Activated naive CD8-positive, alpha-beta T cell treated with anti-CD3 and anti-CD28 coated beads, Interleukin-2, amount 50 U/mL, for 16 hours (primary cell): ENCODE measurements around the gene CRABP2.

ENCODE experiments used
- DNase-seq: peaks from one replicate; pipeline ENCODE4 v3.0.0-alpha.2; 2020; ENCODE audit warnings: low read depth, low spot score

The CRABP2 gene

DNA sequence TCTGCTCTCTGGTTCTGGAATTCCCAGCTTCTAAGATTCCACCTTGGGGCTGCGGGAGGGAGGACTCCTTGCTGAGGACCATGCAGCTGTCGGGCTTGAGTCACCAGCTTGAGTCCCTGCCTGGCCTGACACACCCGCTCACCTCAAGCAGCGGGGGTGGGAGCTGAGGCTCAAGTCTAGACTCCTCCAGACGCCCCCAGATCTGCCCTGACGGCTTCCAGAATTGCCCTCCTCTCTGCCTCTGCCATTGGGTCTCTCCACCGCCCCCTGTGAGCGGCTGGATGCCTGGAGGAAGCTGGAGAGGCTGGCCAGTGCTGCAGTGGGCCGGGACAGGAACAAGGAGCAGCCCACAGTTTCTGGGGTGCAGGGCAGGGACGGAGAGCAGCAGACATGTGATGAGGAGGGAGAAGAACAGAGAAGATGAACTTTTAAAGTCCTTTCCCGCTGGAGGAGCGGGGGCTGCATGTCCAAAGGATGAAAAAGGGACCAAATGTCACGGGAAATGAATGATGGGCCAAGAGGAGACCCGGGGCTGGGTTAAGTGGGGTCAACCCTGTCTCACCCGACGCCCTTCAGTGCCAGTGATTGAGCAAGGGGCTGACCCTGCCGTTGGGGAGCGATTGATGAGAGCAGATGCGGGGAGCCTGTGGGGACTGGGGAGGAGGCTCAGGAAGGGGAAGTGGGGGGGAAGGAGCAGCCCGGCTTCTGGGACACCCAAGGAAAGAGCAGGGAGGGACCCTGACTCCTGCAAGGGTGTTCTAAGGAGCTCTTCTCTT, 13.5 kb downstream of the CRABP2 start:
- DNase-seq = no peak

DNA sequence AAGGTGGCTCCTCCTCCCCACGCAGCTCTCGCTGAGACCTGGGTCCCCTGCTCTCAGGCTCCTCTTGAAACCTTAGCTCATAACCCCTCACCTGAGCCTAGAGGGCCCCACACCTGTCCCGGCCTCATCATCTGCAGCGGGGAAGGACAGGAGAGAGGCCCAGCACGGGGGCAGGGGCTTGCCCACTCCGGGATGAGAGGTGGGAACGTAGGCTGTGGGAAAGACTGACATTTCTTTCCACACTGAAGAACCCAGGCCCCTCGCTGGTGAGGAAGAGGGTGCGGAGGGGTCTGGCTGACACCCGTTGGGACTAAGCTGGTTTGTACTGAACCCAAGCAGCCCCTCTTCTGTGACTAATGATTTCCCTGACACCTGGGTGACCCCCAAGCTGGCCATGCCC, 14.2 kb downstream of the CRABP2 start:
- DNase-seq = no peak

DNA sequence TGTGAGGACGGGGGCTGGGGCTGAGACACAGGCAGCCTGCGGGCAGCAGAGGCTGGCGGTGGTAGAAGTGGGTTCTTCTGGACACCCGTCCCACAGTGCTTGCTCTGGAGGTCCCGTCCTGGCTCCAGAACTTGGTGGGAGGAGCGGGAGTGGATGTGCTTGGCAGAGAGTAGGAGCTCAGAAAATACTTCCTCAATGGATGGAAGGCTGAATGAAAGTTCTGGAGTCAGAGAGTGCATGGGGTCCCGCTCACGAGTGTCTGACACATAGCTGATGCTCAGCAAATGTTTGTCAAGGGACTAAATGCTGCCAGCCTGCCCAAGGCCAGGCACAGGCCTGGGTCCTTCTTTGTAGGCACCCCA, 14.7 kb downstream of the CRABP2 start:
- DNase-seq = no peak

DNA sequence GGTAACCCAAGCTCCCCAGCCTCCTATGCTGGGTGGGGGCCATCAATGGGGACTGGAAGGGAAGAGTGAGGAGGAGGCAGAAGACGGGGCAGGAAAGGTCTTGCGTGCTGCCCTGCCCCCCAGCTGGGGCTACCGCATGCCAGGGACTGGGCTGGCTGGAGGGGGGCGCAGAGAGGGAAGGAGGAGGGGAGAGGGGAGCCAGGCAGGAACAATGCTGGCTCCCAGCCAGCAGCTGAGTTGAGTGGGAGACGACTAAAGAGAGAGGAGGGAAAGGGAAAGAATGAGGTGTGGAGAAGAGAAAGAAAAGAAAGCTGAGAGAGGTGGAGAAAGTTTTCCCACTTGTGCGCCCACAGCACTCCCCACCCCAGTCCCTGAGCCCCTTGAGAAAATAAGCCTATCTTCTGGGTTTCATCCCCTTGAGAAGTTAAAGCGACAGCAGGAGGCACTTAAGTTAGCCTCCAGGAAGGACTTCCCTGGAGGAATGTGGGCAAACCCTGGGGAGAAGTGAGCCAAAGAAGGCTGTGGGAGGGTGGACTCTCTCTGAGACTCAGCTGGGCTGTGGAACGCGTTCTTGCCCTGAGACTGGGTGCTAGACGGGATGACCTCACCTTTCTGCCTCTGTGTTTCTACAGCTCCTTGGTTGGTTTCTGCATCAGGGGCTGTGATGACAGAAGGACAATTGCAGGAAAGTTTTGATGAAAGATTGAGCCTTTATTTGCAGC, 15.3 kb downstream of the CRABP2 start:
- DNase-seq = no peak

DNA sequence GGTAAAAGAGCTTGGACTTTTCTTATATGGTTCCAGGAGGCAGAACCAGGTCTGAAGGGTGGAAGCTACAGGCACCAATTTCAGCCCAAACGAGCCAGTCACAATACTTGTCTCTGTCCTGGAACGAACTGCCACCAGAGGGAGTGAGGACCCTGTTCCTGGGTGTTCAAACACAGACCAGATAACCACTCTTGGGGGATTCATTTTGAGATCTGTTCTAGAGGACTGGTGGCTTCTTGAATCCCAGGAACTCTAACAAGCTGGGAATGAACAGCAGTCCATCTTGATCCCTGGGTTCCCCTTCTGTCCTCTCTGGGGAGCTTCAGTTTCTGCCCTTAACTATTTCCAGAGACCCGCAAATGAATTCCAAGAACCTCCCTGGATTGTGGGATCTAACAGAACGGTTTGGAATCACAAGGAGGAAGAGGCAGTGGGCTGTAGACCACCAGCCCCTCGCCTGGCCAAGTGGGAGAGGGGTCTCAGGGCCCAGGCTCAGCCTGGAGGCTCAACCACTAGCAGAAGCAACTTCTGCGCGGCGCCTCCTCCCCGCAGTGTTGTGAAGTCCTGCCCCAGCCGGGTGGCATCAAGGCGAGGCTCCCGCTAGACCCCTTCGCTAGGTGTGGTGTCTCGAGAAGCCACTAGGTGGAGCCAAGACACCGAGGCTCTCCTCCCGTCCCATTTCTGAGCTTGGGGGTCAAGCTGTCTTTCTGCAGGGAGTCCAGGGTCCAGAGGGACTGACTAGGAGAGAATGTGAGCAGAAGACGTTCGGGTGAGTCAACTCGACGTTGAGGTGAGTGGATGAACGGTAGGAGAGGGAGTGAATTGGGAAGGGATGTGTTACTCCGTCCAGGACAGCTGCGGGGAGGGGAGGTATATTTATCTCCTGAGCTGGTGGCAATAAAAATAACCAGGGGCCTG, 16.1 kb downstream of the CRABP2 start:
- DNase-seq = peak; percentile 51

DNA sequence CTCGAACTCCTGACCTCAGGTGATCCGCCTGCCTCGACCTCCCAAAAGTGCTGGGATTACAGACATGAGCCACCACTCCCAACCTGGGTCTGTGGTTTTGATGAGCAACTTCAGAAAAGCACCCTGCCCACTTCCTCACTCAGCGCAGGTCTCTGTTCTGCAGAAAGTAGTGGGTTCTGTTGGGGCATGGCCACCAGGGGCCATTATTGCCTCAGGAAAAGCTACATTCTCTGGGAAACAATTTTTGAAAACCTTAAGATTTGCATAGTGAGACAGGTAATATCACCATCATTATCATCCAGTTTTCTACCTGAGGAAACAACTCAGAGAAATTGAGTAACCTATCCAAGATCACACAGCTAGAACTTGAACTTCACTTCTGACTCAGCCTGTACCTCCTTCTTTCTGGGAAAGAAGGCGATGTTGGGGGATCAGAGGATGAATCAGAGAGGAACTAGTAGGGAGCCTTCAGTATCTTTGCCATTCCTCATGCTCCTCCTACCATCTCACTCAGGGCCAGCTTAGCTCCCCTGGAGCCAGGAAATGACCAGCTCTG, 21.1 kb downstream of the CRABP2 start:
- no peak for DNase-seq

DNA sequence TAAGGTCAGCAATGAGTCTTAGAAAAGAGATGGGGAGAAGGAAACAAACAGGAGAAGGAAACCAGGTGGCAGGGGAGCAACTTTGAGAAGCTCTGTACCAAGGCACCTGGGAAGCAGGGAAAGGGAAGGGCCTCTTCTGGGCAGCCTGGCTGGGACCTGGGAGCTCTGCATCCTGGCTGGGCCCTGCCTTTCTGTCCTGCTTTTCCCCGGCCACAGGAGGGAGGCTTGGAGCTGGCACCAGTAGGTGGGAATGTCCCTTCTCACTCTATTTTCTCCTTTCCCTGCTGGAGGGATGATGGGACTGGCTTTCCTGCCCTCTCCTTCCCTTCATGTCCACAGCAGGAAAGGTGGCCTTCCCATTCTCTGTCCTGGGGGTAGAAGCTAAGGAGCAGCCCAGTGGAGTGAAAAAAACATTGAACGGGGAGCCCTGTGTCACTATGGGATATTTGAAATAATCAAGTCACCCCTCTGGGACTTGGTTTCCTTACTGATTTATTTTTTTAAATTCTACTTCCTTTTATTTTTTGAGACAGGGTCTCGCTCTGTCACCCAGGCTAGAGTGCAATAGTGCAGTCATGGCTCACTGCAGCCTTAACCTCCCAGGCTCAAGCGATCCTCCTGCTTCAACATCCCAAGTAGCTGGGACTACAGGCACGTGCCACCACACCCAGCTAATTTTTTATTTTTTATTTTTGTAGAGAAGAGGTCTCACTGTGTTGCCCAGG, 23.1 kb downstream of the CRABP2 start:
- no peak for DNase-seq

DNA sequence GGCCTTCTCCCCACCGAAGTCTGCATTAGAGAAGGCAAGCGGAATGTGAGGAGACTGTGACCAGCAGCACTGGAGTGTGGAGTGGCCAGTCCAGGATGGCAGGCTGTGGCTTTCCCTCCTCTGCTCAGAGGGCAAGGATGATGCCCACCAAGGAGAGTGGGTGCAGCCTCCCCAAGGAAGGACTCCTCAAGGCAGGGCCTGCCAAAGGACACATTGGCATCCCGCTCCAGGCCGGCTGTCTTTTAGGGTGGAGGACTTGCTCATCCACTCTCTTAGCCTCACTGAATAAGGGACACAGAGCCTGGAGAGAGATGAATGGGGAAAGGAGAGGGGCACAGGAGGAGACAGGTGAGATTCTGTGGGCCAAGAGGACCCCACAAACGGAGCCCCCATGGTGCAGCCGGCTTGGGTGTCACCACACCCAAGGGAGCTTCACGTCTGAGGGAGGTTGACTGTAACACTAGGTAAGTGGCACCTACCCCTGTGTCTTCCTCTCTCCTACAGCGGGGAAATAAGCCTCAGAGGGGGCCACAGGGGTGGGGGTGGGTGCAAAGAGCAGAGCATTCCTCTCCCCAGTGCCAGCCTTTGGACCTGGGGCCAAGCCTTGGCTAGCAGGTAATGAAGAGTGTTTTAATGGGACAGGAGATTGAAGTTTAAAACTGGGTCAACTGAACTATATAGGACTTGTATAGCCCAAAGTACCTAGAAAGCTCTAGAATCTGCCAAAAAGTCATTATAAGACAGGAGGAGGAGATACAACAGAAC, 24.0 kb downstream of the CRABP2 start:
- no peak for DNase-seq

DNA sequence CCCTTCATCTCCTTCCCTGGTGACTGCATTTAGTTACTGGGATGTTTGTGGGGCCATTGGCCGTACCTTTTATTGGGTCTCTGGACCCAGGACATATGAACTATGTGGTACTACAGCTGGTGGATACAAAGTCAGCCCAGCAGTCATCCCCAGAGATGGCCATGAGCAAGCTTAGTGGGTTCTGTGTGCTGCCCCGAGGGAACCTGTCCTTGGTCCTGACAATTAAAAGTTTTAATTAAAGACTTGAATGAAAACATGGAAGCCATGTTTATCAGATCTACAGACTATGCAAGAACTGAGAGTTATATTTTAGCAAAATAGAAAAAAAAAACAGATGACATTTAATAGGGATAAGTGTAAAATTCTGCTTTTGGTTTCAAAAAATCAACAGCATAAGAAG, 25.3 kb downstream of the CRABP2 start:
- no peak for DNase-seq

DNA sequence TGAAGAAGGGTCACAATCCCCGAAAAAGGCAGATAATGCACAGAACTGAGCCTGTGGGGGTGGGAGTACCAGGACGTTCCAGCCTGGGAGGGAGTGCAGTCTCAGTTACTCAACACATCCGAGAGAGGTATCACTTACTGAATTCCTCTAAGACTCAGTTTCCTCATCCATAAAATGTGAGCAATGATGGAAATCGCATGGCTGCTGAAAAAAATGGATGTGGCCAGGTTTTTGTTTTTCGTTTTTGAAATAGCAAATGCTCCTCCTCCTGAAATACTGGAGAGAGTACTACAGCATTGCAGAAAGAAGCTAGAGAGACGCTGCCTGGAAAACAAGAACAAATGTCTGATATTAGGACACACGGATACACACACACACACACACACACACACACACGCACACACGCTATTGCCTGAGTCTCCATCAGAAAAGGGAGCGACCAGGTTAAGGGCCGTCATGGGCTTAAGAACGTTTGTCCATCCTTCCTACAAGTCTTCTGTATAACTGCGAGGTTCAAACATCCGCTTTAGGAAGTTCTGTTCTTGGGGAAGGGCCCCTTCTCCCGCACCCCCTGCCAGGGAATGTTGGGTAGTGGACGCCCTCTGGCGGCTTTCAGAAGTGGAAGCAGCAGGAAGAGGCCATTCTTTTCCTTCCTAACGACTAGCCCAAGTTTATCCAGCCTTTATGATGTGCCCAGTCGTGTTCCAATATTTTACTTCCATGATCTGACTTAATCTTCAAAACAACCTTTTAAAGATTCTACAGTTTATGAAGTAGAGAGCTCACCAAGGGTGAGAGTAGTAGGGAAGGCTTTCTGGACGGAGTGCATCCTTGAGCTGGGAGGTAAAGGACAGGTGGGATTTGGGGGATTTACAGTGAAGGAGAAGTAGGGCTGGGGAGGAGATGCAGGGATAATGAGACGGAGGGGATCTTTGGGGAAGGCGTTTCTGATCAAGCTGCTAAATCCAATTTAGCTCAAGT, 27.5 kb downstream of the CRABP2 start:
- DNase-seq = no peak

DNA sequence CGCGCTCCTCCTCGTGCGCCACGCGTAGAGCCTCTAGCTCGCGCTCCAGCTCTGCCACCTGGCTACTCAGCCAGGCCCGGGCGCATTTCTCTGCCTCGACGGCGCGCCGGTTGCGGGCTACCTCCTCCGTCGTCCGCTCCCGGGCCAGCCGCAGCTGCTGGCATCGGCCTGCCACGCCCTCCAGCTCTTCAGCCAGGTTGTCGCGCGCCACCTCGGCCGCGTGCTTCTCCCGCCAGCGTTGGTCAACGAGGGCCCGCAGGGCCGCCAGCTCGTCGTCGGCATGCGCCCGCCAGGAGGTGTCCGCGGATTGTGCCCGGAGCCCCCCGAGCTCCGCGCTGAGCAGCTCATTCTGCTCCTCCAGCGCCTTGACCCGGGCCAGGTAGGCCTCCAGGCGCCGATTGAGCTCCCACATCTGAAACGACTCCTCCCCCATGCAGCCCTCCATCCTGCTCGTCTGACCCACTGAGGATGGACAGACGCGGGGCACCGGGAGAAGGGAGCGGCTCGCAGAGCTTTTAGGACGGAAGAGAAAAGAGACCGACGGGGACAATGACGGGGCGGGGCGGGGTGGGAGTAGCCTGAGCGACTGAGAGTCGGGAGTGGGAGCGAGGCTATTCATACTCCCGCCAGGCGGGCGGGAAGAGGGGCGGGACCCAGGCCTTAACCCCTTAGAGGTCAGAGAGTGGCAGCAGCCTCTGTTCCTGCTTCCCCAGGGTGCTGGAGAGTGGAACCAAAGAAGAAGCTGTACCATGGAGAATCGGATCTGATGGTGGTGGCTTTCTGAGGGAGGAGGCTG, 28.4 kb downstream of the CRABP2 start, which contains the start of gene NES:
Gene NES (minus strand): TSS at position 588 of the 796 bp plus-strand sequence. CDS start 143 bp downstream, at position 445.
- DNase-seq = no peak

DNA sequence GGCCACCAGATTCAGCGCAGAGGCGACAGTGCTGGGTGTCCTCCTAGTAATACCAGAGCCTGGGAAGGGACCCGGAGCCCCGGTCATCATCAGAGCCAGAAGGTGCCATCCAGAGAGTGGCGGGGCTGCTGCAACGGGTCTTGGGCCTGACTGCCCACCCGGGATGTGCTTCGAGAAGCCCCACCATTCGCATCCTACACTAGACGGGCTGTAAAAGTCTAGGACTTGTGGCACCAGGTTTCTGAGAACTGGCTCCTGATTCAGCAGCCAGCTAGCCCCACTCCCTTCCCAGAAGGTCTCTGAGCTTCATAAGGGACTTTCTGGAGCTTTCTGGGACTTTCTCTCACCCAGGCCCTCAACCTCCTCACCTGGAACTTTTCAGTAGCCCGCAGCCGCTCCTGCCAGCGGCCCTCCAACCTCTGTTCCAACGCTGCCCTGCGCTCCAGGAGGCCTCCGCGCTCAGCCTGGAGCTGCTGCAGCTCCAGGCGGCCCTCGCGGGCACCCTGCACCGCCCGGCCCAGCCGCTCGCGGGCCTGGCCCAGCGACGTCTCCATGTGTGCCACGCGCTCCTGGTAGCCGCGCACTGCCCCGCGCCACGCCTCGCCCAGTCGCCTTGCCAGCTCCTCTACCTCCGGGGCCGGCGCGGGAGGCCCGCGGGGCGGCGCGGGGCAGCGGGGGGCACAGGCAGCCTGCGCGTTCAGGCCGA, 29.1 kb downstream of the CRABP2 start:
- DNase-seq = no peak

DNA sequence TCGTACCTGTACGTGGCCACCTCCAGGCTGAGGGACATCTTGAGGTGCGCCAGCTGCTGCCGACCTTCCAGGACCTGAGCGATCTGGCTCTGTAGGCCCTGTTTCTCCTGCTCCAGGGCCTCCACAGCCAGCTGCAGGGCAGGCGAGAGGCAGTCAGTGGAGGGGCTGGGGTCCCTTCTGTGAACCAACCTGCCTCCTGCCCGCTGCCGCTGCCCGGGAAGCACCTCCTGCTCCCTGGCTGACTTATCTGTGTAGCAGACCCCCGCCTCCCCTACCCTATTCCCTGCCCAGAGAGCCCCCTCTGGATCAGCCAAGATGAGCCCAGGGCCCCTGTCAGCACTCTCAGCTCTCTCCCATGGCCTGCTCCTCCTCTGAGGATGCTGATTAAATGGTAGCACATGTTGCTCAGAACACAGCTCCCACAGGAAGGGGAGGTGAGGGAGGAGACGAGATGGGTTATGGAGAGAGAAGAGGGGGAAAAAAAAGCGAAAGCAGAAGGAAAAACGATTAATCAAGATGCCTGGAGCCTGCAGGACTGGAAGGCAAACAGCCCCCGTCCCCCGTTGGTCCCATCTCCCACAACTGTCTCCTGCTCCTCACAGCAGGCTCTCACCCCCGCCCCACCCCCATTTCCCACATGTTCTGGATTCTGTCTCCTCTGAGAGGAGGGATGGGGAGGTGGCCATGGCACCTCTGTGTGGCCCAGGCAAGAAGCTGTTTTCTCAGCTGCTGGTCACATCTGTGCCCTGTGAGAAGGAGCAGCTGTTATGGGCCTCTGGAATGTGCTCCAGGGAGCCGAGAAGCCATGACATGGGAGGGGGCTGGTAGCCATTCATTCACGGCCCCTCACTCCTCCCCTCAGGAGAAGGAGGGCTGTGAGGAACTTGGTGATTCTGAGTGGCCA, 29.9 kb downstream of the CRABP2 start:
- DNase-seq = no peak

DNA sequence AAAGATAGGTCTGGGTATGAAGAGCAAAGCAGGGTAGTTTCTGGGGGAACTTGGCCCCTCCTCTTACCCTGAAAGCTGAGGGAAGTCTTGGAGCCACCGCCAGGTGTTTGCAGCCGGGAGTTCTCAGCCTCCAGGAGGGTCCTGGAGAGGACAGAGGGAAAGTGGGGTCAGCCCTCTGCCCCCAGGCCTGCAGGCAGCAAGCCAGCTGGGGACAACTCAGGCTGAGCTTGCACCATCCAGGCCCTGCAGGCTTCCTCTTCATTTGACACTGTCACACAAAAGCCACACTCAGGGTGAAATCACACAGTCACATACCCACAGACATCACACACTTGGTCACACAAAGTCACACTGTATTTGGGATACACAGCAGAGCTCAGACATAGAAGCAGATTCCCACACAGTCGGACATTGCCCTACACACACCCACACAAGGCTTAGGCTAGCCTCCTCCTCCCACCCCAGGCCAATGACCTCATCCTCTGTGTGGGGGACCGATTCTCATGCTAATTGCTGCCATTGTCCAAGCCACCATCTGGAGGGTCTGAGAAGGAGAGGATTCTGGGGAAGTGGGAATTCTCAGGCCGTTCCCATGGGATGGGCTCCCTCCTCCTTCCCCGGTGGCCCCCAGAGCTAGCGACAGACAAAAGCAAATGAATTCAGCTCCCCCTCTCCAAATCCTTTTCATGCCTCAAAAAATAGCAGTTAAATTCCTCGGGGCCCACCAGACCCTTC, 31.8 kb downstream of the CRABP2 start:
- DNase-seq = no peak

DNA sequence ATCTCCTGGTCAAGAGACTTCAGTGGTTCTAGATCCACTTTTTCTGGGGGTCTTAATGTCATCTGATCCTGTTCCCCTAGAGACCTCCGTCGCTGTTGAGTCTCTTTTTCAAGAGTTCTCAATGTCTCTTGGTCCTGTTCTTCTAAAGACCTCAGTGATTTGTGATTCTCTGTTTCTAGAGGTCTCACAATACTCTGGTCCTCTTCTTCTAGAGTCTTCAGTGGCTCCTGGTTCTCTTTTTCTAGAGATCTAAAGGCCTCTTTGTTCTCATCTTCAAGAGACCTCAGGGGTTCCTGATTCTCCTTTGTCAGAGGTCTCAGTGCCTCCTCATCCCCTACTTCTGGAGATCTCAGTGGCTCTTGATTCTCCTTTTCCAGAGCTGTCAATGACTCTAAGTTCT, 33.6 kb downstream of the CRABP2 start:
- DNase-seq = no peak

DNA sequence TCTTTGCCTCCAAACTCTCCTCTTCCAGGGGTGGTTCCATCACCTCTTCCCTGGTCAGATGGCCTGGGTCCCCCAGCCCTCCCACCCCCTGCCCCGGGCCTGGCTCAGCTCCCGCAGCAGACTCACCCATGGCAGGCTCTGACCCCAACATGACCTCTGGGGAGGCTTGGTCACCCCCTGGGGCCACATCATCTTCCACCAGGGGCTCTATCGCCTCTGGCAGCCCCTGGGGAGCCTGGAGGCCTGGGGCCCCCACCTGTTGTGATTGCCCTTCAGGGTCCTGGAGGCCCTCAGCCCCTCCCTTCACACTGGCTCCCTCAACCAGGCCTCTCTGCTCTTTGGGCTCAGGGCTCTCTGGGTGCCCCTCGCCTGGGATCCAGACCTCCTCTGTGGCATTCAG, 34.6 kb downstream of the CRABP2 start:
- DNase-seq = no peak
